GM18868 (cell line): ENCODE measurements around the gene TXNDC17.
A peak's percentile ranks its signal among the peaks of the same experiment; 100 is the strongest.
"Not testable (repeated sequence)": the region's sequence is repeated elsewhere in the genome, so short reads cannot be mapped to it uniquely, and the experiment has no call there.

Source experiments
- ATAC-seq: cut with Tn5 transposase; IDR thresholded peaks from one replicate; pipeline ENCODE4 v1.9.1; 2021; ENCODE audit warnings: mild to moderate bottlenecking, moderate library complexity; ENCODE audit not compliant: unreplicated experiment

The TXNDC17 gene

GRCh38 chr17:6640536-6641246 lies at the start of gene TXNDC17, which contains the start of gene KIAA0753:
TXNDC17 (plus strand) TSS chr17:6641060; CDS start chr17:6641083, 23 bp downstream.
KIAA0753 (minus strand) TSS chr17:6640711; CDS start chr17:6635103, 5,608 bp downstream.
- ATAC-seq = peak; percentile 85

GRCh38 chr17:6591599-6592158 lies 49.2 kb upstream of the TXNDC17 start:
- no peak for ATAC-seq

- no peak for ATAC-seq
Measured at GRCh38 chr17:6592173-6592572, 48.7 kb upstream of the TXNDC17 start.

- ATAC-seq = not testable (repeated sequence)
Measured at GRCh38 chr17:6593371-6593770, 47.5 kb upstream of the TXNDC17 start.

GRCh38 chr17:6596081-6596480 lies 44.8 kb upstream of the TXNDC17 start:
- no peak for ATAC-seq

GRCh38 chr17:6596511-6596910 lies 44.3 kb upstream of the TXNDC17 start:
- no peak for ATAC-seq

GRCh38 chr17:6596941-6597340 lies 43.9 kb upstream of the TXNDC17 start:
- no peak for ATAC-seq

- no peak for ATAC-seq
Measured at GRCh38 chr17:6597727-6598126, 43.1 kb upstream of the TXNDC17 start.

GRCh38 chr17:6599364-6599763 lies 41.5 kb upstream of the TXNDC17 start:
- no peak for ATAC-seq

- no peak for ATAC-seq
Measured at GRCh38 chr17:6602141-6602540, 38.7 kb upstream of the TXNDC17 start.

- no peak for ATAC-seq
Measured at GRCh38 chr17:6603744-6604325, 37.0 kb upstream of the TXNDC17 start.

- ATAC-seq = no peak
Measured at GRCh38 chr17:6605142-6605541, 35.7 kb upstream of the TXNDC17 start.

GRCh38 chr17:6608321-6608720 lies 32.5 kb upstream of the TXNDC17 start:
- no peak for ATAC-seq

- no peak for ATAC-seq
Measured at GRCh38 chr17:6610011-6610410, 30.8 kb upstream of the TXNDC17 start.

- ATAC-seq = no peak
Measured at GRCh38 chr17:6611231-6611630, 29.6 kb upstream of the TXNDC17 start.

- no peak for ATAC-seq
Measured at GRCh38 chr17:6623941-6624340, 16.9 kb upstream of the TXNDC17 start.

GRCh38 chr17:6626616-6627015 lies 14.2 kb upstream of the TXNDC17 start:
- no peak for ATAC-seq

- ATAC-seq = no peak
Measured at GRCh38 chr17:6627019-6627418, 13.8 kb upstream of the TXNDC17 start.

GRCh38 chr17:6630390-6630789 lies 10.5 kb upstream of the TXNDC17 start:
- no peak for ATAC-seq

- no peak for ATAC-seq
Measured at GRCh38 chr17:6632530-6632929, 8.3 kb upstream of the TXNDC17 start.

- no peak for ATAC-seq
Measured at GRCh38 chr17:6633263-6633662, 7.6 kb upstream of the TXNDC17 start.

GRCh38 chr17:6636105-6636504 lies 4.8 kb upstream of the TXNDC17 start:
- no peak for ATAC-seq
